HepG2 (cell line): ENCODE data around the gene MACROD2. TPM values are rescaled to one million over a fixed set of nuclear protein-coding genes. Genes with fewer than 3 reads are reported as not detected.

Experiments used
- ATAC-seq: fragments of 200-7000 bp; cut with Tn5 transposase; 3 replicates; pipeline ENCODE4 v1.9.1; 2020; ENCODE audit warnings: mild to moderate bottlenecking, moderate library complexity
- BruUV-seq: library from RNA; stranded (reverse); fragments of 400-500 nt; replicated peaks from 2 replicates; lab custom pipeline; 2021; lab: Mats Ljungman, UMichigan
- CTCF ChIA-PET: fragments of 300-600 bp; formaldehyde crosslinking; extraction: SDS; loops from one replicate; lab custom pipeline; 2021; ENCODE audit warnings: low total read pairs, inconsistent platforms, low intra/inter-chr PET ratio; lab: Yijun Ruan, JAX
- POLR2A ChIA-PET: fragments of 350-600 bp; sonication (Branson Sonifier 250); formaldehyde crosslinking; loops from one replicate; lab custom pipeline; 2020; ENCODE audit warnings: antibody characterized with exemption, inconsistent platforms; lab: Yijun Ruan, JAX
- DNase-seq: peaks from one replicate; pipeline ENCODE4 v3.0.0-alpha.2; 2015; ENCODE audit warnings: low spot score
- FAIRE-seq: peaks from 3 replicates; lab custom pipeline; 2011; peaks lifted over from hg19 to GRCh38; lab: Jason Lieb, UNC
- H2AFZ ChIP-seq: one replicate; pipeline ENCODE4 v1.6.1; 2011; ENCODE audit warnings: low read length, inconsistent platforms
- H3K27ac ChIP-seq: fragments of 300-600 bp; 3 replicates; pipeline ENCODE4 v1.8.0; 2011; ENCODE audit warnings: mixed run types, mild to moderate bottlenecking, mixed read lengths, low read length, inconsistent platforms; ENCODE audit not compliant: insufficient read depth; ENCODE audit errors: extremely low read length
- H3K27me3 ChIP-seq, 2 experiments: fragments of 200-600 bp in 1 of 2; 2 replicates in 1 of 2; 3 replicates in 1 of 2; pipeline versions ENCODE4 v1.6.0 to v1.8.0; 2011; ENCODE audit warnings: low read length in 2 of 2, mild to moderate bottlenecking in 2 of 2, moderate library complexity in 2 of 2, inconsistent platforms in 1 of 2; ENCODE audit not compliant: insufficient read depth in 2 of 2, control insufficient read depth in 1 of 2
- H3K36me3 ChIP-seq, 2 experiments: fragments of 200-600 bp in 1 of 2; replicated peaks in 1 of 2; 2 replicates in 1 of 2; 3 replicates in 1 of 2; pipeline versions ENCODE4 v1.5.1 to v1.8.0; 2011; ENCODE audit warnings: low read length in 2 of 2, inconsistent platforms in 1 of 2; ENCODE audit not compliant: insufficient read depth in 2 of 2, control insufficient read depth in 1 of 2
- H3K4me1 ChIP-seq: 2 replicates; pipeline ENCODE4 v1.5.1; 2012; ENCODE audit warnings: low read length, inconsistent platforms; ENCODE audit not compliant: insufficient read depth
- H3K4me2 ChIP-seq: 2 replicates; pipeline ENCODE4 v1.6.0; 2011; ENCODE audit warnings: low read depth, low read length, inconsistent platforms
- H3K4me3 ChIP-seq, 3 experiments: fragments of 200-600 bp in 1 of 3; sonication (generic), shearing (Covaris generic) in 1 of 3; replicated peaks in 1 of 3; 2 replicates each; pipeline ENCODE4 v1.5.1; 2011 to 2016; ENCODE audit warnings: low read length in 3 of 3, inconsistent platforms in 2 of 3, low read depth in 2 of 3, mild to moderate bottlenecking in 2 of 3, control low read depth in 1 of 3, mixed read lengths in 1 of 3; ENCODE audit not compliant: insufficient read depth in 1 of 3
- H3K79me2 ChIP-seq: one replicate; pipeline ENCODE4 v1.6.1; 2011; ENCODE audit warnings: low read length, inconsistent platforms; ENCODE audit not compliant: insufficient read depth
- H3K9ac ChIP-seq: 2 replicates; pipeline ENCODE4 v1.6.0; 2011; ENCODE audit warnings: mild to moderate bottlenecking, low read depth, low read length, inconsistent platforms; ENCODE audit not compliant: insufficient read depth
- H3K9me3 ChIP-seq: 2 replicates; pipeline ENCODE4 v1.5.1; 2012; ENCODE audit warnings: mild to moderate bottlenecking, low read length
- H4K20me1 ChIP-seq: 2 replicates; pipeline ENCODE4 v1.6.0; 2011; ENCODE audit warnings: inconsistent platforms, mild to moderate bottlenecking, low read length, moderate library complexity; ENCODE audit not compliant: insufficient read depth
- ATF7 ChIP-seq, 2 experiments: fragments of 450-650 bp in 1 of 2; sonication (generic) in 1 of 2; formaldehyde crosslinking in 1 of 2; IDR thresholded peaks; 2 replicates each; pipeline versions ENCODE4 v1.4.0 to v1.6.1; 2016 to 2020; ENCODE audit warnings: antibody characterized with exemption in 1 of 2, mild to moderate bottlenecking in 1 of 2, missing genetic modification reagents in 1 of 2
- CEBPB ChIP-seq: IDR thresholded peaks from 2 replicates; pipeline ENCODE4 v1.6.1; 2011; ENCODE audit warnings: low read depth, low read length, improper control_type of control experiment, borderline replicate concordance
- HOXA5 ChIP-seq: sonication (generic); formaldehyde crosslinking; IDR thresholded peaks from 2 replicates; pipeline ENCODE4 v1.4.0; 2020; ENCODE audit warnings: missing genetic modification reagents
- RAD51 ChIP-seq: fragments of 450-650 bp; IDR thresholded peaks from 2 replicates; pipeline ENCODE4 v1.6.1; 2016; ENCODE audit warnings: borderline replicate concordance
- USF2 ChIP-seq, 2 experiments: sonication (generic) in 1 of 2; formaldehyde crosslinking in 1 of 2; IDR thresholded peaks; 2 replicates each; pipeline versions ENCODE4 v1.5.1 to v1.6.1; 2011 to 2020; ENCODE audit warnings: borderline replicate concordance in 1 of 2, low read depth in 1 of 2, low read length in 1 of 2, mild to moderate bottlenecking in 1 of 2, missing genetic modification reagents in 1 of 2, moderate library complexity in 1 of 2
- ZNF605 ChIP-seq: sonication (generic); formaldehyde crosslinking; IDR thresholded peaks from 2 replicates; pipeline ENCODE4 v1.8.0; 2022; ENCODE audit warnings: mild to moderate bottlenecking, missing genetic modification reagents
- WGBS: methylation state at CpG from one replicate; pipeline ENCODE4 v1.1.6; 2017; ENCODE audit warnings: low lambda C conversion rate; 5-methylcytosine and 5-hydroxymethylcytosine counted together
- in situ Hi-C: cut with HindIII; loops from 2 replicates; pipeline ENCODE4 v1.10.0; 2017; ENCODE audit warnings: low pct_unique_long_range_greater_than_20kb; ENCODE audit not compliant: extremely low pct_ligation_motif_present
- intact Hi-C: fragments of 100-400 bp; cut with micrococcal nuclease; formaldehyde crosslinking; loops from one replicate; pipeline ENCODE4 v1.10.0; 2022; ENCODE audit not compliant: unreplicated experiment
- polyA plus RNA-seq, 8 experiments: library from polyadenylated mRNA; depleted of rRNA in 3 of 8; stranded (reverse) in 7 of 8; unstranded in 1 of 8; fragments of >200 nt; fragmentation: Illumina TruSeq in 4 of 8; extraction: Trizol in 4 of 8; gene quantifications; 2 replicates each; pipeline versions ENCODE4 v1.2.1 to v1.2.3, GENCODE V29; 2011 to 2016; ENCODE audit warnings: low read depth in 4 of 8, missing spikeins in 1 of 8, mixed read lengths in 1 of 8; ENCODE audit not compliant: insufficient read depth in 1 of 8
- total RNA-seq, 5 experiments: library from RNA; depleted of rRNA; stranded (reverse); fragments of >200 nt; fragmentation: Illumina TruSeq; extraction: Trizol; gene quantifications; 2 replicates each; pipeline ENCODE4 v1.2.3, GENCODE V29; 2016; ENCODE audit warnings: low read depth in 1 of 5

MACROD2 gene
- total and polyA plus RNA-seq, 2 of the 13 experiments (the other 11 are each of a cell fraction or from before 2014, with no cell fraction given): 0.13 to 0.51 TPM

GRCh38 chr20:15242773-15243172 lies 1247.5 kb downstream of the MACROD2 start:
- FAIRE-seq: no peak
- intact Hi-C loops (no loop called here), in situ Hi-C loops (loop anchor here (10.0 kb wide), 1 partner anchor 908 kb away; the partner anchor contains the start of gene FLRT3)
- ChIA-PET CTCF (no interaction called here), POLR2A (no interaction called here)
- no peaks in the 10 kb centered on the region for H3K4me1 ChIP-seq
- H3K9me3 ChIP-seq: no peaks in the 10 kb centered on the region
- H3K4me2 ChIP-seq: no peak overlapping the region
- BruUV-seq: no TSS peak
- no peaks in the 10 kb centered on the region for H3K79me2 ChIP-seq
- H3K9ac ChIP-seq: no peak overlapping the region
- no peak overlapping the region for H3K27ac ChIP-seq
- no peak for TF ChIP-seq ZNF605
- peak; percentile 29; the same call in 1 of the 2 replicates for TF ChIP-seq ATF7 (IDR thresholded peaks at IDR 0.05)
- no peak for TF ChIP-seq ATF7 (CRISPR knock-in tag; IDR thresholded peaks at IDR 0.05)
- TF ChIP-seq CEBPB: peak; percentile 61; the same call in 1 of the 2 replicates
- TF ChIP-seq HOXA5 (CRISPR knock-in tag): no peak
- peak; percentile 84 for TF ChIP-seq RAD51
- peak; percentile 59 for TF ChIP-seq USF2 (IDR thresholded peaks at IDR 0.05; ENCODE audit: low read depth, low read length)
- TF ChIP-seq USF2 (CRISPR knock-in tag; IDR thresholded peaks at IDR 0.05; ENCODE audit: borderline replicate concordance): no peak
- H2AFZ ChIP-seq: no peak overlapping the region
- H3K4me3 ChIP-seq: no peak overlapping the region
- no peak for DNase-seq
- no peaks in the 10 kb centered on the region for H3K36me3 ChIP-seq
- WGBS: 7% methylated on average over 3 of the region's 3 CpGs
- no peaks in the 10 kb centered on the region for H3K27me3 ChIP-seq
- no peak for ATAC-seq
- no peaks in the 10 kb centered on the region for H4K20me1 ChIP-seq
